PC-9 (cell line): Measurements from ENCODE around the gene DDX23. TPM values are rescaled to one million over a fixed set of nuclear protein-coding genes. Genes with fewer than 3 reads are reported as not detected.

Experiments used
- BruUV-seq: library from RNA; stranded (reverse); fragments of 400-500 nt; replicated peaks from 2 replicates; lab custom pipeline; 2021; lab: Mats Ljungman, UMichigan
- CTCF ChIA-PET: fragments of 300-600 bp; sonication (Branson Sonifier 250); formaldehyde crosslinking; loops from one replicate; lab custom pipeline; 2022; ENCODE audit warnings: antibody characterized with exemption; lab: Charles Lee
- POLR2A ChIA-PET: fragments of 300-600 bp; sonication (Branson Sonifier 250); formaldehyde crosslinking; loops from one replicate; lab custom pipeline; 2022; ENCODE audit warnings: antibody characterized with exemption; ENCODE audit not compliant: unreplicated experiment; lab: Charles Lee
- DNase-seq, 2 experiments: peaks; one replicate each; pipeline versions ENCODE4 v3.0.0 to v3.0.0-alpha.2; 2015 to 2022; ENCODE audit warnings: mixed read lengths in 1 of 2
- H2AFZ ChIP-seq: fragments of 200-600 bp; sonication (generic); 2 replicates; pipeline ENCODE4 v1.8.1; 2017; ENCODE audit warnings: antibody characterized with exemption
- H3F3A ChIP-seq: fragments of 200-600 bp; sonication (generic); 2 replicates; pipeline ENCODE4 v1.8.1; 2017; ENCODE audit warnings: antibody characterized with exemption, mild to moderate bottlenecking, low read depth; ENCODE audit not compliant: insufficient read depth
- H3K27ac ChIP-seq: fragments of 200-600 bp; sonication (generic); 2 replicates; pipeline ENCODE4 v1.6.1; 2016; ENCODE audit warnings: mixed run types
- H3K27me3 ChIP-seq: fragments of 200-600 bp; sonication (generic); 2 replicates; pipeline ENCODE4 v1.6.1; 2016; ENCODE audit warnings: low read depth, mixed run types; ENCODE audit not compliant: insufficient read depth
- H3K36me3 ChIP-seq: fragments of 200-600 bp; sonication (generic); 2 replicates; pipeline ENCODE4 v1.6.1; 2016; ENCODE audit warnings: low read depth, mixed run types
- H3K4me1 ChIP-seq: fragments of 200-600 bp; sonication (generic); replicated peaks from 2 replicates; pipeline ENCODE4 v1.6.1; 2016; ENCODE audit warnings: mixed run types; ENCODE audit not compliant: insufficient read depth
- H3K4me2 ChIP-seq: fragments of 200-600 bp; sonication (generic); 2 replicates; pipeline ENCODE4 v1.6.1; 2017; ENCODE audit warnings: mixed run types
- H3K4me3 ChIP-seq: fragments of 200-600 bp; sonication (generic); 2 replicates; pipeline ENCODE4 v1.6.1; 2016; ENCODE audit warnings: mixed run types
- H3K79me2 ChIP-seq: fragments of 200-600 bp; sonication (generic); 2 replicates; pipeline ENCODE4 v1.6.1; 2017; ENCODE audit warnings: low read depth, mixed run types
- H3K9me2 ChIP-seq: fragments of 200-600 bp; sonication (generic); 2 replicates; pipeline ENCODE4 v1.8.1; 2017; ENCODE audit warnings: mild to moderate bottlenecking; ENCODE audit not compliant: insufficient read depth
- H3K9me3 ChIP-seq: fragments of 200-600 bp; sonication (generic); 2 replicates; pipeline ENCODE4 v1.8.1; 2016; ENCODE audit warnings: low read depth; ENCODE audit not compliant: insufficient read depth
- H4K20me1 ChIP-seq: fragments of 200-600 bp; sonication (generic); 2 replicates; pipeline ENCODE4 v1.8.1; 2017; ENCODE audit not compliant: insufficient read depth
- CTCF ChIP-seq: fragments of 200-600 bp; sonication (generic); conservative IDR thresholded peaks from 2 replicates; pipeline ENCODE4 v1.6.1; 2017; ENCODE audit warnings: mixed run types, antibody characterized with exemption, mild to moderate bottlenecking, moderate library complexity
- EZH2 ChIP-seq: fragments of 200-600 bp; sonication (generic); IDR thresholded peaks from 2 replicates; pipeline ENCODE4 v1.8.0; 2017; ENCODE audit warnings: antibody characterized with exemption, low read depth
- intact Hi-C: fragments of 100-400 bp; cut with micrococcal nuclease; formaldehyde crosslinking; loops from one replicate; pipeline ENCODE4 v1.10.0; 2022; ENCODE audit not compliant: unreplicated experiment
- total RNA-seq: library from RNA; stranded (reverse); gene quantifications from 2 replicates; pipeline ENCODE4 v1.2.3, GENCODE V29; 2021

The DDX23 gene
- total RNA-seq, 1 experiment from 2014 or later: 91.4 TPM

- TF ChIP-seq CTCF (no peak), EZH2 (no peak)
- no peaks in the 10 kb centered on the region for H3K9me3 ChIP-seq
- peak overlapping the region; percentile 72; the same call in 1 of the 2 replicates for H3K4me3 ChIP-seq
- no peaks in the 10 kb centered on the region for H3K9me2 ChIP-seq
- POLR2A ChIA-PET: no interaction called here
- no peaks in the 10 kb centered on the region for H3K36me3 ChIP-seq
- no peak for DNase-seq
- H4K20me1 ChIP-seq: no peaks in the 10 kb centered on the region
- no peaks in the 10 kb centered on the region for H3K27me3 ChIP-seq
- H3K4me1 ChIP-seq: peaks cover 19% of the 10 kb centered on the region
- peak overlapping the region; percentile 90 for H3K4me2 ChIP-seq
- no peak overlapping the region; the same call in 1 of the 2 replicates for H2AFZ ChIP-seq
- peaks cover 9% of the 10 kb centered on the region; the same call in 1 of the 2 replicates for H3F3A ChIP-seq
- CTCF ChIA-PET: no interaction called here
- H3K79me2 ChIP-seq: no peaks in the 10 kb centered on the region
- BruUV-seq: no TSS peak
- intact Hi-C loops: no loop called here
- H3K27ac ChIP-seq: no peak overlapping the region
Measured at GRCh38 chr12:48813465-48814261, 38.3 kb downstream of the DDX23 start.

GRCh38 chr12:48812389-48812788, 39.6 kb downstream of the DDX23 start:
- H3K9me3 ChIP-seq: no peaks in the 10 kb centered on the region
- H4K20me1 ChIP-seq: no peaks in the 10 kb centered on the region
- no peak overlapping the region for H3K4me2 ChIP-seq
- TF ChIP-seq EZH2 (no peak), CTCF (no peak)
- ChIA-PET CTCF (no interaction called here), POLR2A (no interaction called here)
- BruUV-seq: no TSS peak
- no peaks in the 10 kb centered on the region for H3K9me2 ChIP-seq
- intact Hi-C loops: no loop called here
- H3K27me3 ChIP-seq: no peaks in the 10 kb centered on the region
- H3K27ac ChIP-seq: no peak overlapping the region
- no peaks in the 10 kb centered on the region for H3K79me2 ChIP-seq
- H3K4me1 ChIP-seq: peaks cover 19% of the 10 kb centered on the region
- H2AFZ ChIP-seq: no peak overlapping the region
- no peaks in the 10 kb centered on the region for H3K36me3 ChIP-seq
- DNase-seq: no peak
- peaks cover 9% of the 10 kb centered on the region; the same call in 1 of the 2 replicates for H3F3A ChIP-seq
- H3K4me3 ChIP-seq: no peak overlapping the region

- TF ChIP-seq EZH2: no peak
- no peak for TF ChIP-seq CTCF
- intact Hi-C loops: no loop called here
- H3K9me3 ChIP-seq: no peaks in the 10 kb centered on the region
- POLR2A ChIA-PET: no interaction called here
- no peak overlapping the region for H3K27ac ChIP-seq
- H3K9me2 ChIP-seq: no peaks in the 10 kb centered on the region
- no peak overlapping the region for H2AFZ ChIP-seq
- no peaks in the 10 kb centered on the region for H4K20me1 ChIP-seq
- H3K79me2 ChIP-seq: no peaks in the 10 kb centered on the region
- 0 out of 2 replicates have a peak overlapping the region, but pooled peaks have one; percentile 16 for H3K4me2 ChIP-seq
- H3K27me3 ChIP-seq: no peaks in the 10 kb centered on the region
- peaks cover 9% of the 10 kb centered on the region; the same call in 1 of the 2 replicates for H3F3A ChIP-seq
- no TSS peak for BruUV-seq
- no peaks in the 10 kb centered on the region for H3K36me3 ChIP-seq
- no peak for DNase-seq
- CTCF ChIA-PET: no interaction called here
- peaks cover 19% of the 10 kb centered on the region for H3K4me1 ChIP-seq
- no peak overlapping the region for H3K4me3 ChIP-seq
Measured at GRCh38 chr12:48811437-48812090, 40.4 kb downstream of the DDX23 start.
